ENCODE results near the gene KCNH4.
A peak's percentile ranks its signal among the peaks of the same experiment; 100 is the strongest.
"Not testable (repeated sequence)": the region's sequence is repeated elsewhere in the genome, so short reads cannot be mapped to it uniquely, and the experiment has no call there.

KCNH4 gene

DNA sequence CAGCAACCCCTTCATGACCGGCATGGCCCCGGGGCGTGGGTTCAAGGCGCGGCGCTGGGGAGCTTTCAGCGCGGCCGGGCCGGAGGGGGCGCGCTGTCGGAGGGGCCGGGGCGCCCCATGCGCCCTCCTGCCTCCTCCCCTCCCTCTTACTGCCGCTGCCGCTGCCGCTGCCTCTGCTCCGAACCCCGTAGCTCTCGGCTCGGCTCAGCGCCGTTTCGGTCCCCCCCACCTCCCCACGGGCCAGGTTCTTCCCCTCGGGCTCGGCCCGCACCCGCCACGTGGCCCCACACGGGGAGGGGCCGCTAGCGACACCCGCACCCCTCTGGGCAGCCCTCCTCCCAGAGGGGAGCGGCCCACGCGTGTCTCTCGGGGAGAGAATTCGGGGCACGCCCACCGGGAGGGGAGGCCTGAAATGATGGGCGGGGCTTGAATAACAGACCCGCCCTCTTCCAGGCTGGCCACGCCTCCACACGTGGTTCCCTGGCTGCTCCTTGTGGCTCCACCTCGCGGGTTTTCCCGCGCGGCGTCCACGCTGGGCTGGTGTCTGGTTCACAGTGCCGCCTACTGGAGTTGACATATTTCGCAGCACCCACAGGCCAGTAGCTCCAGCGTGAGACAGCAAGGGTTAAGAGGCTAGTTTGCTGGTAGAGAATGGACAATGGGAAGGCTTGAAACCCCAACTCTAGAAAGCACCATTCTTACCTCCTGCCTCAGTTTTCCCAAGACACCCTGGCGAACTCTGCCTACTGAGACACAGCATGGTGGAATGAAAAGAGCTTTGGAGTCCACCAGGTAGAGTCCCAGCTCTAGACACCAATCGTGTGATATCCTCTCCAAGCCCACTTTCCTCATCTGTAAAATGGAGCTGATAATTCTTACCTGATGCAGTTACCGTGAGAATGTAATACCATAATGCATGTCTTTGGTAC is at the start of gene KCNH4:
KCNH4 (minus strand) TSS at position 221 of the 929 bp plus-strand sequence; CDS start at position 24, 197 bp downstream.
- peak; percentile 81 to 83 for DNase-seq (ENCODE audit: low read depth in 2 of 2)

DNA sequence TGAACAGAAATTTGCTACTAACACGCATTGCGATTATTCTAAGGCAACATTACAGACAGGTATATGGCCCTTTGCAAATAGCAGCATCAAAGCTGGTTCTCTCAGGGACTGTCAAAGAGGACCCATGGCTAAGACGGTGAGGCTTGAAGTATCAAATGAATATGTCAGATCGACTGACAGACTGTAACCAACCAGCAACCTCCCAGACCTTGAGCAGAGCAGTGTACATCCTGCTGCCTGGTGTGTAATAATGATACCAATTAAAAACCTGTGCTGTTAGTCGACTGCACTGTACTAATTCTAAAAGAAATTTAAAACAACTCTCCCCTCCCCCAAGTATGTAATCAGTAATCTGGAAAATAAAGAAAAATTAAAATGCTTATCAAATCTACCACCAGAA is 49.3 kb upstream of the KCNH4 start:
- no peak for DNase-seq (ENCODE audit: low read depth in 2 of 2)

DNA sequence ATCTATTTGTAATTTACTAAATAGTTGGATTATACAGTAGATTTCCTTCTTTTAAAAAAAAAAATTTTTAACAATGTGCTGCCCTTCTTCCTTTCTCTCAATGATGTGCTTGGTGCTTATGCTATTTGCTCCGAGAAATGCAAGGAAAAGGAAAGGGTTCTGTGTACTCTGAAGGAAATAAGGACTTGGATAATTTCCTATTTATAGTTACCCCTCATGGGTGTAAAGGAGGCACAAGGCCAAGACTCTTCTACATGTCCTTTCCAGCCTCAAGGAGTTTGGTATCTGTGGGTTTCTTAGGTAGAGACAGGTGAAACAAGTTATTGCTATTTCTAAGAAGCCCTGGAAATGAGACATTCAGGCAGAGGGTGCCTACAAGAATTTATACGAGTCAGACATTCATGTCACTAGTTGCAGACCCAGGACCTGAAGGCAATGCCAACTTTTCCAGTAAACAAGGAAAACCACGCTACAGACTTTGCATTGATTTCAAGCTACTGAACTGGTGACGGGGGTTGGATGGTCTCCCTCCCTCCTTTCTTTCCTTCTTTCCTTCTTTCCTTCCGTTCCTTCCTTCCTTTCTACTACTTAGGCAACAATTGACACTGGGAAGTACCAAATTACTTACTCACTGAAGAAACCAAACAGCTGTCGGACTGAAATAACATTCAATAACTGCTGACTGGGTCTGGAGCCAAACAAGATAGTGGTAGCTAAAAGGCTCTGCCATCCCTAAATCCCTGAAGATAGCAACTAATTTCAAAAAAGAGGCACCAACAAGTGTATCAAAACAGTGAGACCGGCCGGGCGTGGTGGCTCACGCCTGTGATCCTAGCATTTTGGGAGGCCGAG is 47.1 kb upstream of the KCNH4 start:
- DNase-seq (ENCODE audit: low read depth in 2 of 2), result no peak

DNA sequence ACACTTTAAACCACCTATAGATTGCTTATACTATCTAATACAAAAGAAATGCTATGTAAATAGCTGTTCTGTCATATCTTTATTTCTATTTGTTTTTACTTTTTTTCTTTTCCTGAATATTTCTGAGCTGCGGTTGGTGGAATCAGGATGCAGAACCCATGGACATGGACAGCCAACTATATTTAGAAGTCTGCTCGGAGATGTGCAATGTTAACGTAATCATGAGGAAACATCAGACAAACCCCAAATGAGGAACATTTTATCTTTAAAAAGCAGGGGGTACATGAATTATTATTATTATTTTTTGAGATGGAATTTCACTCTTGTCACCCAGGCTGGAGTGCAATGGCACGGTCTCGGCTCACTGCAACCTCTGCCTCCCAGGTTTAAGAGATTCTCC is 44.7 kb upstream of the KCNH4 start:
- no peak for DNase-seq (ENCODE audit: low read depth in 2 of 2)

DNA sequence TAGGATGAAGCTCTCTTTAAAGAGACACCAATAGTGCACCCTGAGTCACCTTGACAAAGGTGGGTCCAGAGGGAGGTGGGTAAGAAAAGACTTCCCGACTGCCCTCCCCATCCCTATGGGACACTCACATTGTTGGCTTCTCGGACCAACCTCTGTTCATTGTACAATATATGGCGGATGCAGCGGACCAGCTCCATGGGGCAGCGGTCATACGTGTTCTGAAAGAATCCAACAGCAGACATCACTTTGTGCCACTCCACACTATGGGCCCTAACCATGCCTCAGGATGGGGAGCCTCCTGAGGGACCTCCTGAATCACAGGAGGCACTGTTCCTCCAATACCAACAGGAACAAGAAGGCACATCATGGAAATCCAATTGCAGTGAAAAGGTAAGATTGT is 43.7 kb upstream of the KCNH4 start:
- DNase-seq (ENCODE audit: low read depth in 2 of 2), result no peak

DNA sequence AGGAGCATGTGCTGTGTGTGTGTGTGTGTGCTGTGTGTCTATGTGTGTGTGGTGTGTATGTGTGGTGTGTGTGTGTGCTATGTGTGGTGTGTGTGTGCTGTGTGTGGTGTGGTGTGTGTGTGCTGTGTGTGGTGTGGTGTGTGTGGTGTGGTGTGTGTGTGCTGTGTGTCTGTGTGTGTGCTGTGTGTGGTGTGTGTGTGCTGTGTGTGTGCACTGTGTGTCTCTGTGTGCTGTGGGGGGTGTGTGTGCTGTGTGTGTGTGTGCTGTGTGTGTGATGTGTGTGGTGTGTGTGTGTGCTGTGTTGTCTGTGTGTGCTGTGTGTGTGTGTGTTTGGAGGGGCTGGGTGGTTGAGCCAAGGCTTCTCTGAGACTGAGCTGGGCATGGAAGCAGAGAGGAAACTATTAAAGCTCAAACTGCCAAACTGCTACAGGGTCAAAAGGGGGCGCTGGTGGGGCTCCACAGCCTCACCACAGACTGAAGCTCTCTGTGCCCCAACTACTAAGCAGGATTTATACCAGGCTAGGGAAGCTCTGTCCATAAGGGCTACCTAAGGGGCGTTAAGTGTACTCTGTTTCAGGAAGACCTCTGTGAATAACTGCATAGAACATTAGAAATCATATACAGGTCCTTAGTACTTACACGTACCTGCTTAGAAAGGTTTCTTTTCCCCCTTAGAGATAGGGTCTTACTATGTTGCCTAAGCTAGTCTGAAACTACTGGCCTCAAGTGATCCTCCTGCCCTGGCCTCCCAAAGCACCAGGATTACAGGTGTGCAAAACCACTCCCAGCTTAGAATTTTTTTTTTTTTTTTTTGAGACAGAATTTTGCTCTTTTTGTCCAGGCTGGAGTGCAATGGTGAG is 41.2 kb upstream of the KCNH4 start:
- DNase-seq (ENCODE audit: low read depth in 2 of 2), result peak; percentile 22 to 33

DNA sequence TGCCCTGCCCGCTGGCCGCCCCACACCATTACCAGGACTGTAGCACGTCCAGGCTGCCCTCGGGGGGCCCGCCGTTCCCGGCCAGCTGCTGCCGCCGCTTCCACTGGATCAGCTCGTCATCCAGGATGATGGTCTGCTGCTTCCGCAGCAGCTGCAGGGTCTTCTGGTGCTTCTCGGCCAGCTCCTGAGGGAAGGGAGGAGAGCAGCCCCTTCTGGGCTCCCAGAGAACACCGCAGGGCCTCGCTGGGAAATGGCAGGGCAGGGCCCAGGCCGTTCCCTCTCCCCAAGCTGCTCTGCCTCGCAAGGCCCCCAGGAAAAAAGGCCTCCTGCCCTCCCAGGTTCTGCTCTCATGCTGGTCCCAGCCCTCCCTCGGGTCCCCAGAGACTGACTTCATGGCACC is 38.3 kb upstream of the KCNH4 start:
- DNase-seq (ENCODE audit: low read depth in 2 of 2), result not testable (repeated sequence)

DNA sequence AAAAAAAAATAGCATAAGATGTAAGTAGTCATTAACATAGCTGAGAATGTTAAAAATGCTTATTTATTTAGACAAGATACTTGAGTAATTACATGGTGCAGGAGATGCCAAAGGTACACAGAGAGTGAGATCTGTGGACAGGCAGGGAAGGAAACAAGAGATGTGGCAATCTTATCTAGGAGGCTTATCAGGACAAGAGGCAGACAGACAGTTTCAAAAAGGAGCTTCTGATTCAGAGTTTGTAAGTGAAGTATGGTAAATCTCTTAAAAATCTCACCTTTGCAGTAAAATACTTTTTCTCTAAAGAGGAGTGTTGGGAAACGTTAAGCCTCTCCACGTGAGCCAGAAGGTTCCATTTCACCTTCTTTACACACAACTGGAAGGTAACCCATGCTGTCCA is 33.2 kb upstream of the KCNH4 start:
- DNase-seq (ENCODE audit: low read depth in 2 of 2), result no peak

DNA sequence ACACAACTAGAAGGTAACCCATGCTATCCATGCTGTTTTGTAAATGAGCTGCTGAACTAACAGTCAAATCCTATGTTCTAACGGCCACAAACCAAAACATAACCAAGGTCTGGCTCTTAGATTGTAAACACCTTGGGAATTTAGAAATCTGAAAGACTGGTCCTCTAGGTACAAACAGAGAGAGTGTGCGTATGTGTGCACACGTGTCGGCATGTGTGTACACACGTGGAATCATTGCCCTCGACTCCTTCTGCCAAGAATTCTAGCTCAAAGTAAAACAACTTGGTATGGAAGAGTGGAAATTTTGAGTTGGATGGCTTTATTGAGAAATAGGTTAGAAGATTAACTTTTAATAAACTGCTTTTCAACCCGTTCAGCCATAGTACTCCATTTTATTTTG is 31.4 kb upstream of the KCNH4 start:
- no peak for DNase-seq (ENCODE audit: low read depth in 2 of 2)

DNA sequence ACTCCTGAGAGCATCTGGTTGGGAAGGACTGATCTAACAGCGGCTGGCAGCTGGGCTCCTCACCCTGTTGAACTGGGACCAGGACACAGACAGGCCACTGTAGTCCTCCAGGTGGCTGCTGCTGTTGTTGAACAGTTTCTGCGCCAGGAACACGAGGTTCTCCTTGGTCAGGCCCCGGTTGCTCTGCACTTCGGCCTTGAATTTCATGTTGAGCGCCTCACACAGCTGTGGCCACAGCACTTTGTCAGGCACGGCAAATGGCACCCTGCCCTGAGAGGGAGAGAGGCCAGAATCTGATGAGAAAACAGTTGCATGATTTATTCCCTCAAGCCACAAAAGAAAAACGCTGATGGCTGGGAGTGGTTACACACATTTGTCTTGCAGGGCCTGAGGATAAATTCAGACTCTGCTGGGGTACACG is 31.0 kb upstream of the KCNH4 start:
- DNase-seq (ENCODE audit: low read depth in 2 of 2), result not testable (repeated sequence)

DNA sequence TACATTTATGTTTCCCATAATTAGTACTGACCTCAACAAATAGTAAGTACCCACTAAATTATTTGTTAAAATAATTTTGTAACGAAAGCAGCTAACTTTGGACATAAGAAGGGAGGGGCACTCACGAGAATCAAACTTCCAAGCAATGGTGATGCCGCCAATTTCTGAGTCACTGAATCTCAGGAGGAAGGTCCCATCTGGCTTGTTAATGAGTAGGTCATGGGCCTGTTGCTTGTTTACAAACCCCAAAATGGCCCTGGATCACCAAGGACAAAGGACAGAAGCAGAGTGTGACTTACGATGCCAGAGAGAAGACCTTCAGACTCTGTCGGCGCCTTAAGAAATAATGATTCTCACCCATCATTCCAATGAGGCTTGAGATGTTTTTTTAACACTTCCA is 29.1 kb upstream of the KCNH4 start:
- no peak for DNase-seq (ENCODE audit: low read depth in 2 of 2)

DNA sequence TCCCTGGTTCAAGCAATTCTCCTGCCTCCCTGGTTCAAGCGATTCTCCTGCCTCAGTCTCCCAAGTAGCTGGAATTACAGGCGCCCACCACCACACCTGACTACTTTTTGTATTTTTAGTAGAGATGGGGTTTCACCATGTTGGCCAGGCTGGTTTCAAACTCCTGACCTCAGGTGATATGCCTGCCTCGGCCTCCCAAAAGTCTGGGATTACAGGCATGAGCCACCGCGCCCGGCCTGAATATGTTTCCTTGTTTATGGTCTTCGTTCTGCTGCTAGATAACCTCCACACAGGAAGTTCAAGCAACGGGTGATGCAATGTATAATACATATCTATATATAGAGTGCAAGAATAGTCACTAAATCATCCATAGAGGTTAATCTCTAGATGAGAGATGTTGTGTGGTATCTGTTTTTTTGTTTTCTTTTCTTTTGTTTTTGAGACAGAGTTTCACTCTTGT is 25.2 kb upstream of the KCNH4 start:
- DNase-seq (ENCODE audit: low read depth in 2 of 2), result not testable (repeated sequence)

DNA sequence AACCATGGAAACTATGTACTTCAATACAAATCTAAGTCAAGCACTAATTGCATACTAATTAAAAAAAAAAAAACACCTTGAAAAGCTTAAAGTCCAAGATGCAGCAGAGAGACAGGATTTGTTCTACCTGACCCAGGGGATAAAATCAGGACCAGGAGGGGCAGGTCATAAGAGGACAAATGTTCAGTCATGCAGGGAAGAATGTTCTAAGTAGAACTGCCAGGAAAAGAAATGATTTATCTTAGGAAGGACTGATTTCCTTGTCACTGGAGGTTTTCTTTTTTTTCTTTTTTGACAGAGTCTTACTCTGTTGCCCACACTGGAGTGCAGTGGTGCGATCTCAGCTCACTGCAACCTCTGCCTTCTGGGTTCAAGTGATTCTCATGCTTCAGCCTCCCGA is 22.4 kb upstream of the KCNH4 start:
- DNase-seq (ENCODE audit: low read depth in 2 of 2), result no peak

DNA sequence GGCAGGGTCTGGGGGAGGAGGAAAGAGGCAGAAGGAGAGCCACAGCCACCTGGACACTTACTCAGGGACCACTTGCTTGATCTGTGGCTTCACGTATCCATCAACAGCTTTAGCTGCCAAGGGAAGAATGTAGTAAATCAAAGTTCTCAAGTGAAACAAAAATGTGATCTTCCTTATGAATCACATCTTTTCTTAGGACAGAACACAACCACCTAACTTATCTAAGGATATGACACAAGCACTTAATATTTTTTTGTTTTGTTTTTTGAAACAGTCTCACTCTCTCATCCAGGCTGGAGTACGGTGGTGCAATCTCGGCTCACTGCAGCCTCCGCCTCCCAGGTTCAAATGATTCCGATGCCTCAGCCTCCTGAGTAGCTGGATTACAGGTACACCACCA is 21.8 kb upstream of the KCNH4 start:
- no peak for DNase-seq (ENCODE audit: low read depth in 2 of 2)

DNA sequence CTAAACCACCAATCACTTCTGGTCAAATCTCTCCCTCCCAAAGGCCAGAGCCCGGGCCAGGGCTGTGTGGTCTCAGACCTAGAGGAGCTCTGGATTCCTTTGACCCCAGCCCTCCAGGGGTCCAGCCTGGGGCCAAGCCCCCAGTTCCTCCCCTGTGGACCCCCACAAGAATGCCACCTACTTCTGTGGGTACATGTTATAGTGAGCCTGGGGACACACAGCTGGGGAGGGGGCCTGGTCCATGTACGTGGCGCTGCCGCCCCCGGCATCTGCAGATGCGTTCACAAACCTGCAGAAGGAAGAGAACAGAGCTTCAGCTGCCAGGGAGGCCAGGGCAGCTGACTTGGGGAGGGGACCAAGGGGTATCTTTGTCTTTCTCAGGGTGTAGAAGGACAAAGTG is 21.2 kb upstream of the KCNH4 start:
- DNase-seq (ENCODE audit: low read depth in 2 of 2), result no peak

DNA sequence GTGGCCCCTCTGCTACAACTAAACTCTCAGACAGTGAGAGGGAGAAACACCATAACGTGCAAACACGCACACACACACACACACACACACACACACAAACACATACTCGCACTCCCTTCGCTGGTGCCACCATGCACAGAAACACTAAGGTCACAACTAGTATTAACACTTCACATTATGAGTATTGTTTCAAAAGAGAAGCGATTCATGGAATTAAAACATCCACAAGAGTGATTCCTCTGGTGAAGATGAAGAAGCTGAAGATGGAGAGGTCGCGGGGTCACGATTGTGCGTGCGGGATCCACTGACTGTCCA is 20.5 kb upstream of the KCNH4 start:
- DNase-seq (ENCODE audit: low read depth in 2 of 2), result no peak

DNA sequence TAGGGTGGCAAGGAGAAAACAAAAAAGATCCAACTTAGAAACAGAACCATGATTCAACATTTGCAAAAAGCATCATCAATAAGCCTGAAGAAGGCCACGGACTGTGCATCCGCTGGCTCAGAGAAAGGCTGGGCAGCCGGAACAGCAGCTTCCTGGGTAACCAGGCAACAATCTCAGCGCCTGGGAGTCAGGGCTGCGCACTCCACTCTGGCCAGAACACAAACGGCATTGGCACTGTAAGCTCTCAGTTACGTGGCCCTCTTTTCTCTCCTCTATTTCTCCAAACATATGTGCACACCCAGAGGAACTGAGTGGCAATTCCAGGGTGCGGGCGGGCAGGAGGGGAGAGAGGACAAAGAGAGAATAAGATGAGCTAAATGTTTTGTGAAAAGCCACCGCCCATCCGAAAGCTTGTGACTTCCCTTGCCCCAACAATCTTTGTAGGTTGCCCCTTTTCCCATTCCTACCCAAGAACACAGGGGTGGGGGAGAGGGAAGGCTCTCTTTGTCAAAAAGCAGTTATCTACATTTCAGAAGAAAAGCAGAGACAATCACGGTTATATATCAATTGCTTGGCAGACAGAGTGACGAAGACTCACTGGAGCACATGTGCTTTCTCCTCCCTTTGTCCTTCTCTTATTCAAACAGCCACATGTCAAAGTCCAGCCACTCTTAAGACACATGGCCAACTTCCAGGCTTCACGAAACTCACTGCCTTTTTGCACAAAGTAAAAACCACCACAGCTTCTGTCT is 19.9 kb upstream of the KCNH4 start:
- DNase-seq (ENCODE audit: low read depth in 2 of 2), result no peak

DNA sequence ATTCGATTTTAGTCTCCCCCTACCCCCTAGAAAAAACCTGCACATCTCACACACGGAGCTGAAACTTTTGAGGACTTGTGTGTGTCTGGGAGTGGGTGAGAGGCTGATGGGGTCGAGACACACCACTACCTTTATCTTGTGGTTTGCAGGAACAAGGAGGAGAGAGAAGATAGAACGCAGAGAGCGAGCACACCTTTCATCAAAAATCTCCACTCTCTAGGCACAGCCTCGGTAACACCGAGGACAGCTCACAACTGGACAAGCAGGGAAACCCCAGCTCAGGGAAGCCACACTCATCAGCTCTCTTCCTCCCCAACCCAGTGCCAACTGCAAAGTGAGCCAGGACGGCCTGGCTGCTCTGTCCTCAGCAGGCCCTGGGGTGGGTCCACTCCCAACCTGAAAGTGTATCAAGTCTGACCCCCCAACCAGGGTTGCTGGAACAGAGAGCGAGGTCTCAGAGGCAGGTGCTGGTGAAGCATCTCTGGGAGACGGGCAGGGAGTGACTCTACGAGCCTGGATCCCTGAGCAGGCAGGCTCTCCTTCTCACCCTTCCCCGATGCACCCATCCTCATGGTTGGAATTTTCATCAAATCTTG is 18.6 kb upstream of the KCNH4 start:
- DNase-seq (ENCODE audit: low read depth in 2 of 2), result no peak

DNA sequence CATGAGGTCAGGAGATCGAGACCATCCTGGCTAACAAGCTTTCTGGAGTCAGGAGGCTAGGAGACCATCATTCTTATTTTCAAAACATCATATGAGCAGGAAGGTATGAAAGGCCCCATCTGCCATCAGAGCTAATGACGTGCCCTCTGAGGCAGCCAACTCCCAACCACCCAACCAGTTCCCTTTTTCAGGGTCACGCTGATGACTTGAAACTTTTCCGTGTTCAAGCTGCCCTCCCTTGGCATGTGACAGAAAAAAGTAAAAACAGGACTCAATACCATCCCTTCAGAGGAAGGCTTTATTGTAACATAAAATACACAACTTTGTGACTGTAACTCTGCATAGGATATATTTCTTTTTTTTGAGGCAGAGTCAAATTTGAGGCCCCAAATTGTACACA is 18.0 kb upstream of the KCNH4 start:
- no peak for DNase-seq (ENCODE audit: low read depth in 2 of 2)

DNA sequence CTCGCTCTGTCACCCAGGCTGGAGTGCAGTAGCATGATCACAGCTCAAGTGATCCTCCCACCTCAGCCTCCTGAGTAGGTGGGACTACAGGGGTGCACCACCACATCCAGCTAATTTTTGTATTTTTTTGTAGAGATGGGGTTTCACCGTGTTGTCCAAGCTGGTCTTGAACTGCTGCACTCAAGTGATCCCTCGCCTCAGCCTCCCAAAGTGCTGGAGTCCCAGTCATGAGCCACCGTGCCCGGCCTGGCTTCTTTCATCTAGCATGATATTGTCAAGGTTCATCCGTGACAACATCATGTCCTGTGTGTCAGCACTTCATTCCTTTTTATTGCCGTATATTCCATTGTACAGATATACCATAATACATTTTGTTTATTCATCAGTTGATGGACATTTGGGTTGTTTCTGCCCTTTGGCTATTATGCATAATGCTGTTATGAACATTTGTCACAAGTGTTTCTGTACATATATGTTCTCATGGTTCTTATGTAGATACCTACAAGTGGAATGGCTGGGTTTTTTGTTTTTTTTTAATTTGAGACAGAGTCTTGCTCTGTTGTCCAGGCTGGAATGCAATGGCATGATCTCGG is 16.7 kb upstream of the KCNH4 start:
- no peak for DNase-seq (ENCODE audit: low read depth in 2 of 2)
